Measurements from ENCODE around the gene ING5.
"Not testable (repeated sequence)": the region's sequence is repeated elsewhere in the genome, so short reads cannot be mapped to it uniquely, and the experiment has no call there.

ING5 gene

GRCh38 chr2:241739177-241739576 is 37.3 kb downstream of the ING5 start:
- no peak for DNase-seq (ENCODE audit: low read depth)

- peak; percentile 53 for DNase-seq (ENCODE audit: low read depth)
Measured at GRCh38 chr2:241739651-241740050, 37.8 kb downstream of the ING5 start.

GRCh38 chr2:241741016-241741415 is 39.2 kb downstream of the ING5 start:
- no peak for DNase-seq (ENCODE audit: low read depth)

GRCh38 chr2:241742320-241742939 is 40.6 kb downstream of the ING5 start:
- DNase-seq (ENCODE audit: low read depth) = no peak

GRCh38 chr2:241743008-241743407 is 41.2 kb downstream of the ING5 start:
- not testable (repeated sequence) for DNase-seq (ENCODE audit: low read depth)

GRCh38 chr2:241743620-241744019 is 41.8 kb downstream of the ING5 start:
- DNase-seq (ENCODE audit: low read depth) = no peak

- no peak for DNase-seq (ENCODE audit: low read depth)
Measured at GRCh38 chr2:241744028-241744754, 42.4 kb downstream of the ING5 start.

GRCh38 chr2:241745276-241745675 is 43.4 kb downstream of the ING5 start:
- no peak for DNase-seq (ENCODE audit: low read depth)

GRCh38 chr2:241746084-241746483 is 44.2 kb downstream of the ING5 start:
- no peak for DNase-seq (ENCODE audit: low read depth)

GRCh38 chr2:241748468-241749256 is 46.8 kb downstream of the ING5 start:
- no peak for DNase-seq (ENCODE audit: low read depth)

GRCh38 chr2:241750076-241750840 is 48.4 kb downstream of the ING5 start:
- no peak for DNase-seq (ENCODE audit: low read depth)

GRCh38 chr2:241751152-241751551 is 49.3 kb downstream of the ING5 start:
- DNase-seq (ENCODE audit: low read depth) = no peak

- no peak for DNase-seq (ENCODE audit: low read depth)
Measured at GRCh38 chr2:241751776-241752175, 49.9 kb downstream of the ING5 start.

- no peak for DNase-seq (ENCODE audit: low read depth)
Measured at GRCh38 chr2:241752253-241752652, 50.4 kb downstream of the ING5 start.

- DNase-seq (ENCODE audit: low read depth) = no peak
Measured at GRCh38 chr2:241752689-241753276, 50.9 kb downstream of the ING5 start.

- no peak for DNase-seq (ENCODE audit: low read depth)
Measured at GRCh38 chr2:241753493-241753892, 51.7 kb downstream of the ING5 start.

- DNase-seq (ENCODE audit: low read depth) = no peak
Measured at GRCh38 chr2:241754042-241754441, 52.2 kb downstream of the ING5 start.

GRCh38 chr2:241755166-241755565 is 53.3 kb downstream of the ING5 start:
- no peak for DNase-seq (ENCODE audit: low read depth)

GRCh38 chr2:241755777-241756176 is 53.9 kb downstream of the ING5 start:
- no peak for DNase-seq (ENCODE audit: low read depth)

- no peak for DNase-seq (ENCODE audit: low read depth)
Measured at GRCh38 chr2:241759067-241759807, 57.4 kb downstream of the ING5 start.

GRCh38 chr2:241759893-241760292 is 58.1 kb downstream of the ING5 start:
- DNase-seq (ENCODE audit: low read depth) = not testable (repeated sequence)

Measured in stimulated activated CD4-positive, alpha-beta T cell treated with anti-CD3 and anti-CD28 coated beads, Interleukin-2, amount 100 ng/mL, for 4 hours (primary cell).